DOHH2 (cell line): ENCODE data around the gene ZNF280D.

Source experiments
- H3F3A ChIP-seq: fragments of 200-600 bp; sonication (generic), shearing (Covaris generic); 2 replicates; pipeline ENCODE4 v1.6.0; 2016; ENCODE audit warnings: antibody characterized with exemption, mild to moderate bottlenecking; ENCODE audit not compliant: control insufficient read depth, insufficient read depth
- H3K27ac ChIP-seq: fragments of 200-600 bp; sonication (generic); 2 replicates; pipeline ENCODE4 v1.5.1; 2014; ENCODE audit warnings: low read depth, mild to moderate bottlenecking, low read length, moderate library complexity
- H3K27me3 ChIP-seq: fragments of 200-600 bp; sonication (generic); 2 replicates; pipeline ENCODE4 v1.6.1; 2014; ENCODE audit warnings: mild to moderate bottlenecking, low read length, mixed read lengths; ENCODE audit not compliant: control insufficient read depth
- H3K36me3 ChIP-seq: fragments of 200-600 bp; sonication (generic); 2 replicates; pipeline ENCODE4 v1.6.1; 2014; ENCODE audit warnings: mild to moderate bottlenecking, low read length, moderate library complexity, mixed read lengths; ENCODE audit not compliant: control insufficient read depth
- H3K4me1 ChIP-seq: fragments of 200-600 bp; sonication (generic); 2 replicates; pipeline ENCODE4 v1.6.1; 2014; ENCODE audit warnings: mild to moderate bottlenecking, low read length, mixed read lengths; ENCODE audit not compliant: control insufficient read depth
- H3K4me2 ChIP-seq: fragments of 200-600 bp; sonication (generic); 2 replicates; pipeline ENCODE4 v1.6.0; 2014; ENCODE audit warnings: mild to moderate bottlenecking, low read length, moderate library complexity
- H3K4me3 ChIP-seq: fragments of 200-600 bp; sonication (generic); 2 replicates; pipeline ENCODE4 v1.5.1; 2014; ENCODE audit warnings: mild to moderate bottlenecking, low read length, mixed read lengths
- H3K79me2 ChIP-seq: fragments of 200-600 bp; sonication (generic); 2 replicates; pipeline ENCODE4 v1.6.1; 2014; ENCODE audit warnings: mild to moderate bottlenecking, low read length, mixed read lengths; ENCODE audit not compliant: control insufficient read depth
- H3K9me2 ChIP-seq: fragments of 200-600 bp; sonication (generic); replicated peaks from 2 replicates; pipeline ENCODE4 v1.6.1; 2014; ENCODE audit warnings: mild to moderate bottlenecking, low read length, mixed read lengths; ENCODE audit not compliant: control insufficient read depth
- H3K9me3 ChIP-seq: fragments of 200-600 bp; sonication (generic); 2 replicates; pipeline ENCODE4 v1.6.1; 2014; ENCODE audit warnings: antibody characterized with exemption, low read length, mixed read lengths; ENCODE audit not compliant: control insufficient read depth, insufficient read depth
- H4K20me1 ChIP-seq: fragments of 200-600 bp; sonication (generic); 2 replicates; pipeline ENCODE4 v1.6.0; 2014; ENCODE audit warnings: low read depth, mild to moderate bottlenecking, antibody characterized with exemption, low read length, moderate library complexity; ENCODE audit not compliant: control insufficient read depth, insufficient read depth
- EZH2phosphoT487 ChIP-seq: fragments of 200-600 bp; sonication (generic); IDR thresholded peaks from 2 replicates; pipeline ENCODE4 v1.6.1; 2017; ENCODE audit warnings: borderline replicate concordance, mild to moderate bottlenecking, antibody characterized with exemption, low read length, moderate library complexity, mixed read lengths
- TF ChIP-seq, protein P1 (sequence below): fragments of 200-600 bp; sonication (generic); IDR thresholded peaks from one replicate; pipeline ENCODE4 v1.5.1; 2014; ENCODE audit warnings: antibody characterized with exemption, mild to moderate bottlenecking, low read depth, low read length; ENCODE audit not compliant: poor library complexity, severe bottlenecking

ZNF280D gene

DNA sequence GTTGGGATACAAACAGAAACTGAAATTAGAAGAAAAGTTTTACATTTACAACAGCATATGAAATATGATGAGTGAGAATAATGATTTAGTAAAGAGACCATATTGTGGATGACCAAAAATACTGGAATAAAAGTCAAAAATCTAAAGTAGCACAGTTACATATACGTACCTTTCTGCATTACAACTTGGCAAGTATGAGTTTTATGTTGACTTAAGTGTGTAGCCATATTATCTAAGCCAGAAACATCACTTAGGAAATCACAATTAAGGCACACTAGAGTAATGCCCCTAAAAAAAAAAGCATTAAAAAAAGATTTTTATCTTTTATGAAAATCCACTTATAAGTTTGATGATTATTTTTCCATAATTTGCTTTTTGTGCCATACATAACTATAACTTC is 79.1 kb downstream of the ZNF280D start:
- Histone ChIP-seq H3K4me1 (no peaks in the 10 kb centered on the region), H3K27ac (no peak overlapping the region), H3F3A (no peaks in the 10 kb centered on the region), H3K79me2 (no peaks in the 10 kb centered on the region), H3K36me3 (peaks cover 5% of the 10 kb centered on the region; the same call in 1 of the 2 replicates), H4K20me1 (no peaks in the 10 kb centered on the region), H3K27me3 (no peaks in the 10 kb centered on the region), H3K4me3 (no peak overlapping the region), H3K9me2 (no peaks in the 10 kb centered on the region), H3K4me2 (no peak overlapping the region), H3K9me3 (no peaks in the 10 kb centered on the region)
- TF ChIP-seq, protein P1, sequence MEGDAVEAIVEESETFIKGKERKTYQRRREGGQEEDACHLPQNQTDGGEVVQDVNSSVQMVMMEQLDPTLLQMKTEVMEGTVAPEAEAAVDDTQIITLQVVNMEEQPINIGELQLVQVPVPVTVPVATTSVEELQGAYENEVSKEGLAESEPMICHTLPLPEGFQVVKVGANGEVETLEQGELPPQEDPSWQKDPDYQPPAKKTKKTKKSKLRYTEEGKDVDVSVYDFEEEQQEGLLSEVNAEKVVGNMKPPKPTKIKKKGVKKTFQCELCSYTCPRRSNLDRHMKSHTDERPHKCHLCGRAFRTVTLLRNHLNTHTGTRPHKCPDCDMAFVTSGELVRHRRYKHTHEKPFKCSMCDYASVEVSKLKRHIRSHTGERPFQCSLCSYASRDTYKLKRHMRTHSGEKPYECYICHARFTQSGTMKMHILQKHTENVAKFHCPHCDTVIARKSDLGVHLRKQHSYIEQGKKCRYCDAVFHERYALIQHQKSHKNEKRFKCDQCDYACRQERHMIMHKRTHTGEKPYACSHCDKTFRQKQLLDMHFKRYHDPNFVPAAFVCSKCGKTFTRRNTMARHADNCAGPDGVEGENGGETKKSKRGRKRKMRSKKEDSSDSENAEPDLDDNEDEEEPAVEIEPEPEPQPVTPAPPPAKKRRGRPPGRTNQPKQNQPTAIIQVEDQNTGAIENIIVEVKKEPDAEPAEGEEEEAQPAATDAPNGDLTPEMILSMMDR, result no peak
- no peak for TF ChIP-seq EZH2phosphoT487

- no peaks in the 10 kb centered on the region for H3K9me2 ChIP-seq
- no peaks in the 10 kb centered on the region for H3F3A ChIP-seq
- no peaks in the 10 kb centered on the region for H3K4me1 ChIP-seq
- no peak overlapping the region for H3K27ac ChIP-seq
- H3K36me3 ChIP-seq, result peaks cover 5% of the 10 kb centered on the region; the same call in 1 of the 2 replicates
- no peaks in the 10 kb centered on the region for H3K79me2 ChIP-seq
- no peaks in the 10 kb centered on the region for H4K20me1 ChIP-seq
- no peaks in the 10 kb centered on the region for H3K9me3 ChIP-seq
- no peak overlapping the region for H3K4me2 ChIP-seq
- no peak overlapping the region for H3K4me3 ChIP-seq
- H3K27me3 ChIP-seq, result no peaks in the 10 kb centered on the region
- TF ChIP-seq EZH2phosphoT487, result no peak
- TF ChIP-seq, protein P1, result no peak
Measured at GRCh38 chr15:56653787-56654186, 79.5 kb downstream of the ZNF280D start.

DNA sequence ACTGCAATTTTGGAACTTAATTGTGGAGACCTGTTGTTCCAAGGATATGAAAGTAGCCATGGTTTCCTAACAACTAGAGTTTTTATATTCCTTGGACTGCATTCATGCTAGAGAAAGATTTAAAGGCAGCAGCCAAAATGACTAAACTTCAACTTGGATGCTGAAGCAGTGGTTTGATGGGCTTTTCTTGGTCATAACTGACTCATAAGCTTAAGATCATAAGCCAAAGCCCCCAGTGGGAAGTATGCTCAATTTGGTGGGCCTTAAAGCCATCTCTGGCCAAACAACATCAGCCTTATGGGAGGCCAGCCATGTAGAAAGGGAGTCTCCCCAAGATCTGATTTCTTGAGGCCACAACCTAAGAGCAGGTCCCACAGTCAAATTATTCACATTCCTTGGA is 80.2 kb downstream of the ZNF280D start:
- Histone ChIP-seq H3K4me3 (no peak overlapping the region), H3K27ac (no peak overlapping the region), H3K4me2 (no peak overlapping the region), H3K9me2 (no peaks in the 10 kb centered on the region), H3K4me1 (no peaks in the 10 kb centered on the region), H3K27me3 (no peaks in the 10 kb centered on the region), H3K79me2 (no peaks in the 10 kb centered on the region), H3K9me3 (no peaks in the 10 kb centered on the region), H4K20me1 (no peaks in the 10 kb centered on the region), H3K36me3 (peaks cover 5% of the 10 kb centered on the region; the same call in 1 of the 2 replicates), H3F3A (no peaks in the 10 kb centered on the region)
- TF ChIP-seq, protein P1, result no peak
- TF ChIP-seq EZH2phosphoT487, result no peak
